GM23338 (cell line): ENCODE results near the gene TSKS.

Source experiments
- CREB1 ChIP-seq: fragments of 250-450 bp; sonication (Bioruptor Pico); IDR thresholded peaks from 2 replicates; pipeline ENCODE4 v1.5.0; 2020; ENCODE audit warnings: low read depth, mild to moderate bottlenecking, moderate library complexity
- EZH2 ChIP-seq: fragments of 200-600 bp; sonication (generic); IDR thresholded peaks from one replicate; pipeline ENCODE4 v1.8.0; 2017; ENCODE audit warnings: antibody characterized with exemption, mild to moderate bottlenecking, low read depth; ENCODE audit not compliant: unreplicated experiment

GRCh38 chr19:49782515-49782914, 19.4 kb upstream of the TSKS start:
- TF ChIP-seq CREB1 (CRISPR knock-in tag) = no peak
- no peak for TF ChIP-seq EZH2
